Measurements from ENCODE around the gene MTA2.
A peak's percentile ranks its signal among the peaks of the same experiment; 100 is the strongest.

MTA2 gene

GRCh38 chr11:62612366-62613290 lies 11.0 kb upstream of the MTA2 start, which contains the start of the genes EML3 and ROM1:
EML3 (minus strand) TSS chr11:62612775; CDS start chr11:62612457, 318 bp downstream.
ROM1 (plus strand) TSS chr11:62613257; CDS start chr11:62613282, 25 bp downstream.
- DNase-seq (ENCODE audit: low read depth): peak; percentile 68
- peak; percentile 52 for TF ChIP-seq CTCF (IDR thresholded peaks at IDR 0.05; ENCODE audit: insufficient read depth, low read depth, low read length, missing control alignments)
- peak within 1 kb of the TSS; percentile 81 for H3K4me3 ChIP-seq (ENCODE audit: low read length)

GRCh38 chr11:62611705-62612365 lies 10.2 kb upstream of the MTA2 start:
- peak; percentile 39 for DNase-seq (ENCODE audit: low read depth)
- peak overlapping the region; percentile 81 for H3K4me3 ChIP-seq (ENCODE audit: low read length)
- no peak for TF ChIP-seq CTCF (IDR thresholded peaks at IDR 0.05; ENCODE audit: insufficient read depth, low read depth, low read length, missing control alignments)

GRCh38 chr11:62610814-62611704 lies 9.4 kb upstream of the MTA2 start:
- DNase-seq (ENCODE audit: low read depth): no peak
- TF ChIP-seq CTCF (IDR thresholded peaks at IDR 0.05; ENCODE audit: insufficient read depth, low read depth, low read length, missing control alignments): no peak
- H3K4me3 ChIP-seq (ENCODE audit: low read length): peak overlapping the region; percentile 81

GRCh38 chr11:62610403-62610802 lies 8.7 kb upstream of the MTA2 start:
- TF ChIP-seq CTCF (IDR thresholded peaks at IDR 0.05; ENCODE audit: insufficient read depth, low read depth, low read length, missing control alignments): no peak
- DNase-seq (ENCODE audit: low read depth): no peak
- no peak overlapping the region for H3K4me3 ChIP-seq (ENCODE audit: low read length)

- DNase-seq (ENCODE audit: low read depth): no peak
- TF ChIP-seq CTCF (IDR thresholded peaks at IDR 0.05; ENCODE audit: insufficient read depth, low read depth, low read length, missing control alignments): no peak
- H3K4me3 ChIP-seq (ENCODE audit: low read length): no peak overlapping the region
These were observed 7.1 kb upstream of the MTA2 start for GRCh38 chr11:62608776-62609175.

GRCh38 chr11:62607714-62608113 lies 6.0 kb upstream of the MTA2 start:
- no peak for TF ChIP-seq CTCF (IDR thresholded peaks at IDR 0.05; ENCODE audit: insufficient read depth, low read depth, low read length, missing control alignments)

More at GRCh38 chr11:62607714-62608113, 6.0 kb upstream of the MTA2 start:
- no peak for DNase-seq (ENCODE audit: low read depth)
- H3K4me3 ChIP-seq (ENCODE audit: low read length): no peak overlapping the region
